Peyer's patch (tissue), 4 donors: Measurements from ENCODE around the gene MPP1. TPM values are rescaled to one million over a fixed set of nuclear protein-coding genes. Genes with fewer than 3 reads are reported as not detected.

Source experiments
- DNase-seq, 3 donors: peaks; one replicate each; pipeline ENCODE4 v3.0.0-alpha.2; 2017 to 2019
- H3K27ac ChIP-seq, 4 donors: fragments of 200-600 bp; sonication (generic); one replicate each; pipeline ENCODE4 v1.5.1; 2016 to 2019
- H3K27me3 ChIP-seq, 2 donors: fragments of 200-600 bp; sonication (generic); one replicate each; pipeline ENCODE4 v1.5.1; 2019
- H3K36me3 ChIP-seq, 3 donors: fragments of 200-600 bp; sonication (generic); one replicate each; pipeline ENCODE4 v1.5.1; 2016 to 2019
- H3K4me1 ChIP-seq, 4 donors: fragments of 200-600 bp; sonication (generic); one replicate each; pipeline ENCODE4 v1.5.1; 2016 to 2019
- H3K4me3 ChIP-seq, 4 donors: fragments of 200-600 bp; sonication (generic); 1 replicate in 3 of 4; 2 replicates in 1 of 4; pipeline ENCODE4 v1.5.1; 2016 to 2019; ENCODE audit warnings: mild to moderate bottlenecking in 1 of 4
- H3K9me3 ChIP-seq, 4 donors: fragments of 200-600 bp; sonication (generic); one replicate each; pipeline ENCODE4 v1.5.1; 2016 to 2019; ENCODE audit warnings: mild to moderate bottlenecking in 1 of 4
- CTCF ChIP-seq, 6 experiments: fragments of 450-650 bp in 4 of 6; fragments of 200-600 bp in 2 of 6; sonication (generic) in 1 of 6; IDR thresholded peaks; one replicate each; pipeline ENCODE4 v1.5.1; 2017 to 2019; ENCODE audit warnings: antibody characterized with exemption in 6 of 6, mild to moderate bottlenecking in 3 of 6, moderate library complexity in 1 of 6
- POLR2A ChIP-seq, 2 donors: fragments of 450-650 bp; IDR thresholded peaks; one replicate each; pipeline ENCODE4 v1.5.1; 2017; ENCODE audit warnings: antibody characterized with exemption in 2 of 2, mild to moderate bottlenecking in 2 of 2, moderate library complexity in 2 of 2
- total RNA-seq, 4 donors: library from RNA; depleted of rRNA; stranded (reverse); fragments of >200 nt; gene quantifications; one replicate each; pipeline ENCODE4 v1.1.0, GENCODE V29; 2016

The MPP1 gene
- total RNA-seq, 4 donors from 2014 or later: 33.0 to 88.8 (median 65.4) TPM

- Histone ChIP-seq H3K27ac (no peak overlapping the region), H3K36me3 (peaks cover 0 to 6% (median 0%) of the 10 kb centered on the region in 3 donors), H3K9me3 (no peaks in the 10 kb centered on the region), H3K4me1 (no peaks in the 10 kb centered on the region), H3K27me3 (no peaks in the 10 kb centered on the region), H3K4me3 (no peak overlapping the region)
- no peak for DNase-seq
- no peak for TF ChIP-seq POLR2A (IDR thresholded peaks at IDR 0.05)
- no peak for TF ChIP-seq CTCF (IDR thresholded peaks at IDR 0.05)
Measured at GRCh38 chrX:154785716-154786115, 19.6 kb downstream of the MPP1 start.

- TF ChIP-seq CTCF (IDR thresholded peaks at IDR 0.05): no peak
- TF ChIP-seq POLR2A (IDR thresholded peaks at IDR 0.05): no peak
- H3K4me3 ChIP-seq: no peak overlapping the region
- H3K27ac ChIP-seq: no peak overlapping the region
- H3K36me3 ChIP-seq: peaks cover 0 to 6% (median 0%) of the 10 kb centered on the region in 3 donors
- no peaks in the 10 kb centered on the region for H3K9me3 ChIP-seq
- no peaks in the 10 kb centered on the region for H3K4me1 ChIP-seq
- no peaks in the 10 kb centered on the region for H3K27me3 ChIP-seq
- DNase-seq: no peak
Measured at GRCh38 chrX:154784149-154784995, 20.9 kb downstream of the MPP1 start.

- Histone ChIP-seq H3K4me1 (no peaks in the 10 kb centered on the region), H3K36me3 (peaks cover 0 to 11% (median 0%) of the 10 kb centered on the region in 3 donors), H3K4me3 (no peak overlapping the region), H3K27ac (no peak overlapping the region), H3K27me3 (no peaks in the 10 kb centered on the region), H3K9me3 (no peaks in the 10 kb centered on the region)
- no peak for DNase-seq
- TF ChIP-seq CTCF (IDR thresholded peaks at IDR 0.05): no peak
- no peak for TF ChIP-seq POLR2A (IDR thresholded peaks at IDR 0.05)
Measured at GRCh38 chrX:154780968-154781367, 24.3 kb downstream of the MPP1 start.

- Histone ChIP-seq H3K4me3 (no peak overlapping the region), H3K27ac (no peak overlapping the region), H3K9me3 (no peaks in the 10 kb centered on the region), H3K36me3 (peaks cover 0 to 28% (median 0%) of the 10 kb centered on the region in 3 donors), H3K27me3 (no peaks in the 10 kb centered on the region), H3K4me1 (no peaks in the 10 kb centered on the region)
- TF ChIP-seq CTCF (IDR thresholded peaks at IDR 0.05): no peak
- no peak for TF ChIP-seq POLR2A (IDR thresholded peaks at IDR 0.05)
- no peak for DNase-seq
Measured at GRCh38 chrX:154779261-154779660, 26.0 kb downstream of the MPP1 start.

GRCh38 chrX:154776753-154777152 is 28.5 kb downstream of the MPP1 start:
- no peak overlapping the region for H3K4me3 ChIP-seq
- TF ChIP-seq POLR2A (IDR thresholded peaks at IDR 0.05): no peak
- TF ChIP-seq CTCF (IDR thresholded peaks at IDR 0.05): no peak
- DNase-seq: no peak
- H3K4me1 ChIP-seq: no peaks in the 10 kb centered on the region
- H3K36me3 ChIP-seq: peaks cover 0 to 29% (median 0%) of the 10 kb centered on the region in 3 donors
- H3K27ac ChIP-seq: no peak overlapping the region
- no peaks in the 10 kb centered on the region for H3K27me3 ChIP-seq
- no peaks in the 10 kb centered on the region for H3K9me3 ChIP-seq
